Astrocyte (in vitro differentiated cells and primary cell): ENCODE results near the gene AMPD3. TPM values are rescaled to one million over a fixed set of nuclear protein-coding genes. Genes with fewer than 3 reads are reported as not detected.

Experiments used
- DNase-seq: peaks from one replicate; pipeline ENCODE4 v3.0.0-alpha.2; 2010; ENCODE audit warnings: low read depth
- FAIRE-seq: peaks from 2 replicates; lab custom pipeline; 2011; peaks lifted over from hg19 to GRCh38; lab: Jason Lieb, UNC
- H2AFZ ChIP-seq: 2 replicates; pipeline ENCODE4 v1.6.0; 2012; ENCODE audit warnings: low read depth, low read length, inconsistent platforms
- H3K27ac ChIP-seq: 2 replicates; pipeline ENCODE4 v1.5.1; 2011; ENCODE audit warnings: low read depth, low read length, inconsistent platforms
- H3K27me3 ChIP-seq: 2 replicates; pipeline ENCODE4 v1.6.0; 2011; ENCODE audit warnings: low read length, inconsistent platforms; ENCODE audit not compliant: insufficient read depth
- H3K36me3 ChIP-seq: 2 replicates; pipeline ENCODE4 v1.5.1; 2011; ENCODE audit warnings: low read length, inconsistent platforms; ENCODE audit not compliant: insufficient read depth
- H3K4me1 ChIP-seq: 2 replicates; pipeline ENCODE4 v1.5.1; 2011; ENCODE audit warnings: low read length, inconsistent platforms; ENCODE audit not compliant: insufficient read depth
- H3K4me2 ChIP-seq: 2 replicates; pipeline ENCODE4 v1.6.0; 2012; ENCODE audit warnings: low read length, inconsistent platforms
- H3K4me3 ChIP-seq: 2 replicates; pipeline ENCODE4 v1.5.1; 2011; ENCODE audit warnings: low read depth, mild to moderate bottlenecking, low read length, inconsistent platforms; ENCODE audit not compliant: insufficient read depth
- H3K79me2 ChIP-seq: 2 replicates; pipeline ENCODE4 v1.6.0; 2012; ENCODE audit warnings: mild to moderate bottlenecking, low read length, inconsistent platforms; ENCODE audit not compliant: insufficient read depth
- H3K9ac ChIP-seq: 2 replicates; pipeline ENCODE4 v1.6.0; 2012; ENCODE audit warnings: mild to moderate bottlenecking, low read length, inconsistent platforms
- H3K9me3 ChIP-seq: 2 replicates; pipeline ENCODE4 v1.5.1; 2012; ENCODE audit warnings: low read depth, mild to moderate bottlenecking, low read length, inconsistent platforms; ENCODE audit not compliant: insufficient read depth
- H4K20me1 ChIP-seq: 2 replicates; pipeline ENCODE4 v1.6.0; 2012; ENCODE audit warnings: low read length, inconsistent platforms; ENCODE audit not compliant: insufficient read depth
- H3K27ac Mint-ChIP-seq: one replicate; pipeline ENCODE4 v1.8.0; 2021; ENCODE audit warnings: mild to moderate bottlenecking, mixed read lengths; ENCODE audit not compliant: unreplicated experiment
- H3K27me3 Mint-ChIP-seq: one replicate; pipeline ENCODE4 v1.8.0; 2021; ENCODE audit warnings: low read depth, mixed read lengths; ENCODE audit not compliant: unreplicated experiment
- H3K36me3 Mint-ChIP-seq: one replicate; pipeline ENCODE4 v1.8.0; 2021; ENCODE audit warnings: low read depth, mixed read lengths; ENCODE audit not compliant: unreplicated experiment
- H3K4me1 Mint-ChIP-seq: one replicate; pipeline ENCODE4 v1.8.0; 2021; ENCODE audit warnings: low read depth, mixed read lengths; ENCODE audit not compliant: unreplicated experiment
- H3K4me3 Mint-ChIP-seq: one replicate; pipeline ENCODE4 v1.8.0; 2021; ENCODE audit warnings: mild to moderate bottlenecking, moderate library complexity, mixed read lengths; ENCODE audit not compliant: unreplicated experiment
- H3K9me3 Mint-ChIP-seq: one replicate; pipeline ENCODE4 v1.8.0; 2021; ENCODE audit warnings: mild to moderate bottlenecking, mixed read lengths; ENCODE audit not compliant: unreplicated experiment
- EZH2 ChIP-seq: IDR thresholded peaks from 2 replicates; pipeline ENCODE4 v1.6.1; 2012; ENCODE audit warnings: mild to moderate bottlenecking, low read length, inconsistent platforms; ENCODE audit not compliant: insufficient read depth
- total RNA-seq: library from RNA; stranded (reverse); gene quantifications from 2 replicates; pipeline ENCODE4 v1.2.1, GENCODE V29; 2021
- TF ChIP-seq, protein P1 (sequence below): IDR thresholded peaks from 2 replicates; pipeline ENCODE4 v1.5.1; 2011; ENCODE audit warnings: low read depth, mild to moderate bottlenecking, inconsistent platforms, low read length, moderate library complexity; ENCODE audit not compliant: insufficient read depth

The AMPD3 gene
- total RNA-seq, 1 donor from 2014 or later: 5.6 TPM

DNA sequence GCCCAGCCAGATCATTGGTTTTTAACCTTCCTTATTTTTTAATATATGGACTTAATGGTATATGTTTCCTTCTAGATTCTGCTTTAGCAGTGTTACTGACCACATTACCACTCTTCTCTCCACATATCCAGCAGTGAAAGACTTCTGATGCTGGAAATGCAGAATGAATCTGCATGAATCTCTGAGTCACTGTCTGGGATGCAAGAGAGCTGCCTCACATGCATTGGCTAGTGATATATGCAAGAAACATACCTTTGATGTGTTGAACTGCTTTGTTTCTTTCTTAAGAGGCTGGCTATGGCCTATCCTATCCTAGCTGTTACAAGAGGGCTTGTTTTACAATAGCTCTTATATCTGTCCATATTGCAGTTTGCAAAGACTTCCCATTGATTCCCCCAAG is 16.6 kb upstream of the AMPD3 start:
- peaks cover 2% of the 10 kb centered on the region for H3K9me3 Mint-ChIP-seq
- H3K4me2 ChIP-seq: no peak overlapping the region
- H3K4me3 Mint-ChIP-seq: no peak overlapping the region
- no peaks in the 10 kb centered on the region for H3K79me2 ChIP-seq
- FAIRE-seq (no peak), DNase-seq (peak; percentile 41)
- no peak overlapping the region for H3K9ac ChIP-seq
- no peaks in the 10 kb centered on the region for H4K20me1 ChIP-seq
- peaks cover 2% of the 10 kb centered on the region for H3K27me3 Mint-ChIP-seq
- TF ChIP-seq EZH2: no peak
- TF ChIP-seq, protein P1, sequence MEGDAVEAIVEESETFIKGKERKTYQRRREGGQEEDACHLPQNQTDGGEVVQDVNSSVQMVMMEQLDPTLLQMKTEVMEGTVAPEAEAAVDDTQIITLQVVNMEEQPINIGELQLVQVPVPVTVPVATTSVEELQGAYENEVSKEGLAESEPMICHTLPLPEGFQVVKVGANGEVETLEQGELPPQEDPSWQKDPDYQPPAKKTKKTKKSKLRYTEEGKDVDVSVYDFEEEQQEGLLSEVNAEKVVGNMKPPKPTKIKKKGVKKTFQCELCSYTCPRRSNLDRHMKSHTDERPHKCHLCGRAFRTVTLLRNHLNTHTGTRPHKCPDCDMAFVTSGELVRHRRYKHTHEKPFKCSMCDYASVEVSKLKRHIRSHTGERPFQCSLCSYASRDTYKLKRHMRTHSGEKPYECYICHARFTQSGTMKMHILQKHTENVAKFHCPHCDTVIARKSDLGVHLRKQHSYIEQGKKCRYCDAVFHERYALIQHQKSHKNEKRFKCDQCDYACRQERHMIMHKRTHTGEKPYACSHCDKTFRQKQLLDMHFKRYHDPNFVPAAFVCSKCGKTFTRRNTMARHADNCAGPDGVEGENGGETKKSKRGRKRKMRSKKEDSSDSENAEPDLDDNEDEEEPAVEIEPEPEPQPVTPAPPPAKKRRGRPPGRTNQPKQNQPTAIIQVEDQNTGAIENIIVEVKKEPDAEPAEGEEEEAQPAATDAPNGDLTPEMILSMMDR: no peak
- no peak overlapping the region for H3K4me3 ChIP-seq
- H3K4me1 Mint-ChIP-seq: peaks cover 20% of the 10 kb centered on the region
- H3K27me3 ChIP-seq: no peaks in the 10 kb centered on the region
- H3K27ac ChIP-seq: no peak overlapping the region
- H3K4me1 ChIP-seq: no peaks in the 10 kb centered on the region
- H3K36me3 ChIP-seq: no peaks in the 10 kb centered on the region
- no peaks in the 10 kb centered on the region for H3K9me3 ChIP-seq
- no peaks in the 10 kb centered on the region for H3K36me3 Mint-ChIP-seq
- no peak overlapping the region for H2AFZ ChIP-seq
- H3K27ac Mint-ChIP-seq: peak overlapping the region; percentile 47

DNA sequence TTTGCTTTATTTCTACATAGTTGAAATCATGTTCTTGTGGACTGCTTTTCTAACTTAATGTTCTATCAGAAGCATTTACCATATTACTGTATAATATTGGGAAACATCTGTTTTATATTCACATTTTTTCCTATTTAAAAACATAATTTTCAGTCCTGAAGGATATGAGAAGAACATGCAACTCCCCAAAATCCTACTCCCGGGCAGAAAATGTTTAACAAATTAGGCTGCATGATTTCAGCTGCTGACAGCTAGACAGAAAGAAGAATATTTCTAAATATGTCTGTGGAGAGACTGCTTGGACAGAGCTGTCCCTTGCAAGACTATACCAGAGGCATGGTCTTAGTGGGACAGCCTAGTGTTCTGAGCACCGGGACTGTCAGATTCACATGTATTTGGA is 15.7 kb upstream of the AMPD3 start:
- H2AFZ ChIP-seq: no peak overlapping the region
- Mint-ChIP-seq H3K4me3 (no peak overlapping the region), H3K36me3 (no peaks in the 10 kb centered on the region), H3K27ac (no peak overlapping the region), H3K9me3 (peaks cover 2% of the 10 kb centered on the region), H3K27me3 (peaks cover 5% of the 10 kb centered on the region), H3K4me1 (peaks cover 20% of the 10 kb centered on the region)
- no peak overlapping the region for H3K27ac ChIP-seq
- H3K79me2 ChIP-seq: no peaks in the 10 kb centered on the region
- H3K9me3 ChIP-seq: no peaks in the 10 kb centered on the region
- H3K27me3 ChIP-seq: no peaks in the 10 kb centered on the region
- no peaks in the 10 kb centered on the region for H4K20me1 ChIP-seq
- H3K4me3 ChIP-seq: no peak overlapping the region
- H3K36me3 ChIP-seq: no peaks in the 10 kb centered on the region
- TF ChIP-seq, protein P1: no peak
- TF ChIP-seq EZH2: no peak
- DNase-seq (no peak), FAIRE-seq (no peak)
- no peak overlapping the region for H3K9ac ChIP-seq
- H3K4me1 ChIP-seq: no peaks in the 10 kb centered on the region
- H3K4me2 ChIP-seq: no peak overlapping the region

DNA sequence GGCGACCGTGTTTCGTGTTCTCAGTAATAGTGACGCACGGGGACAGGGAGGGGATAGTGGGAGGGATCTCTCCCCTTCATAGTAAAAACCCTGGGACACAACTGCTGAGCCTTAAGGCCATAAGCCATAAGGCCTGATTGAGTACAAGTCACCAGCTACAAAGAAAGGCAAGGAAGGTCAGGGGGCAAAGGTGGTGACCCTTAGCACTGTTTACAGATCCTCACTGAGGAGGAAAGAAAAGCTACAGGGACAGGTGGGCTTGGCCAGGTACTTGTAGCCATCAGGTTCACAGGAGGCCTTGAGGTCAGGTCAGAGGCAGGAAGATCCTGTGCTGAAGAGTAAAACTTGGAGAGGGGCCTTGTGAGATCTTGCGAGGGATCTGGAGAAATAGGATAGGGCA is 15.1 kb upstream of the AMPD3 start:
- Histone ChIP-seq H3K27ac (no peak overlapping the region), H3K9me3 (no peaks in the 10 kb centered on the region), H3K27me3 (no peaks in the 10 kb centered on the region), H4K20me1 (no peaks in the 10 kb centered on the region), H3K4me1 (no peaks in the 10 kb centered on the region), H3K4me3 (no peak overlapping the region), H3K4me2 (no peak overlapping the region), H3K9ac (no peak overlapping the region), H2AFZ (no peak overlapping the region), H3K79me2 (no peaks in the 10 kb centered on the region), H3K36me3 (no peaks in the 10 kb centered on the region)
- peaks cover 5% of the 10 kb centered on the region for H3K27me3 Mint-ChIP-seq
- H3K9me3 Mint-ChIP-seq: peaks cover 2% of the 10 kb centered on the region
- DNase-seq (no peak), FAIRE-seq (no peak)
- TF ChIP-seq EZH2: no peak
- TF ChIP-seq, protein P1: no peak
- peaks cover 20% of the 10 kb centered on the region for H3K4me1 Mint-ChIP-seq
- no peak overlapping the region for H3K4me3 Mint-ChIP-seq
- H3K27ac Mint-ChIP-seq: no peak overlapping the region
- H3K36me3 Mint-ChIP-seq: no peaks in the 10 kb centered on the region
